Trophoblast cell (in vitro differentiated cells and primary cell): ENCODE measurements around the gene CCDC78.
A peak's percentile ranks its signal among the peaks of the same experiment; 100 is the strongest.

Experiments
- DNase-seq, 2 donors: peaks; one replicate each; pipeline ENCODE4 v3.0.0-alpha.2; 2016
- H2AFZ ChIP-seq: 2 replicates; pipeline ENCODE4 v1.6.1; 2013; ENCODE audit warnings: low read length, moderate library complexity, mild to moderate bottlenecking; ENCODE audit not compliant: insufficient read depth, poor library complexity
- H2AK5ac ChIP-seq: 2 replicates; pipeline ENCODE4 v1.6.1; 2013; ENCODE audit warnings: mild to moderate bottlenecking, low read length
- H2BK120ac ChIP-seq: 2 replicates; pipeline ENCODE4 v1.6.1; 2013; ENCODE audit warnings: low read length, mild to moderate bottlenecking, moderate library complexity; ENCODE audit not compliant: insufficient read depth, poor library complexity
- H2BK12ac ChIP-seq: 2 replicates; pipeline ENCODE4 v1.6.1; 2013; ENCODE audit warnings: mild to moderate bottlenecking, low read length, moderate library complexity
- H2BK5ac ChIP-seq: 2 replicates; pipeline ENCODE4 v1.6.1; 2013; ENCODE audit warnings: low read length, low read depth, moderate library complexity, mild to moderate bottlenecking; ENCODE audit not compliant: poor library complexity
- H3K14ac ChIP-seq: 2 replicates; pipeline ENCODE4 v1.6.1; 2013; ENCODE audit warnings: mild to moderate bottlenecking, low read length
- H3K18ac ChIP-seq: 2 replicates; pipeline ENCODE4 v1.6.1; 2013; ENCODE audit warnings: mild to moderate bottlenecking, low read length
- H3K23ac ChIP-seq: 2 replicates; pipeline ENCODE4 v1.6.1; 2013; ENCODE audit warnings: low read length
- H3K27ac ChIP-seq: 2 replicates; pipeline ENCODE4 v1.5.1; 2013; ENCODE audit warnings: low read depth, mild to moderate bottlenecking, inconsistent platforms, low read length, moderate library complexity
- H3K27me3 ChIP-seq: 2 replicates; pipeline ENCODE4 v1.6.1; 2013; ENCODE audit warnings: inconsistent platforms, mild to moderate bottlenecking, low read length, moderate library complexity; ENCODE audit not compliant: insufficient read depth
- H3K36me3 ChIP-seq, 2 experiments: 1 replicate in 1 of 2; 2 replicates in 1 of 2; pipeline ENCODE4 v1.6.1; 2013; ENCODE audit warnings: low read length in 2 of 2, mild to moderate bottlenecking in 2 of 2, moderate library complexity in 1 of 2; ENCODE audit not compliant: insufficient read depth in 2 of 2, control insufficient read depth in 1 of 2
- H3K4ac ChIP-seq: 2 replicates; pipeline ENCODE4 v1.6.1; 2013; ENCODE audit warnings: low read depth, mild to moderate bottlenecking, low read length, moderate library complexity
- H3K4me1 ChIP-seq, 2 experiments: 1 replicate in 1 of 2; 2 replicates in 1 of 2; pipeline ENCODE4 v1.6.1; 2013; ENCODE audit warnings: low read length in 2 of 2, mild to moderate bottlenecking in 2 of 2, moderate library complexity in 1 of 2; ENCODE audit not compliant: insufficient read depth in 2 of 2, control insufficient read depth in 1 of 2
- H3K4me2 ChIP-seq: 2 replicates; pipeline ENCODE4 v1.6.1; 2013; ENCODE audit warnings: inconsistent platforms, mild to moderate bottlenecking, low read length, moderate library complexity
- H3K4me3 ChIP-seq: 2 replicates; pipeline ENCODE4 v1.5.1; 2013; ENCODE audit warnings: mild to moderate bottlenecking, low read depth, low read length, inconsistent platforms
- H3K79me1 ChIP-seq: one replicate; pipeline ENCODE4 v1.6.1; 2013; ENCODE audit warnings: low read length
- H3K79me2 ChIP-seq: 2 replicates; pipeline ENCODE4 v1.6.1; 2013; ENCODE audit warnings: low read length, mild to moderate bottlenecking; ENCODE audit not compliant: control insufficient read depth, insufficient read depth, poor library complexity
- H3K9ac ChIP-seq: 2 replicates; pipeline ENCODE4 v1.6.1; 2013; ENCODE audit warnings: mild to moderate bottlenecking, low read length
- H3K9me3 ChIP-seq: 2 replicates; pipeline ENCODE4 v1.6.1; 2013; ENCODE audit warnings: low read depth, mild to moderate bottlenecking, control low read depth, inconsistent platforms, low read length; ENCODE audit not compliant: insufficient read depth
- H4K12ac ChIP-seq: 2 replicates; pipeline ENCODE4 v1.6.1; 2013; ENCODE audit warnings: low read depth, mild to moderate bottlenecking, low read length, moderate library complexity
- H4K8ac ChIP-seq: 2 replicates; pipeline ENCODE4 v1.6.1; 2013; ENCODE audit warnings: low read depth, mild to moderate bottlenecking, low read length, moderate library complexity
- H4K91ac ChIP-seq: one replicate; pipeline ENCODE4 v1.6.1; 2013; ENCODE audit warnings: low read depth, mild to moderate bottlenecking, low read length, moderate library complexity
- WGBS: extraction: QIAGEN DNeasy Blood & Tissue Kit; methylation state at CpG from one replicate; pipeline ENCODE4 v1.1.7; 2013; ENCODE audit warnings: missing lambda C conversion rate; ENCODE audit not compliant: insufficient read length, insufficient coverage; ENCODE audit errors: extremely low coverage; 5-methylcytosine and 5-hydroxymethylcytosine counted together

CCDC78 gene

GRCh38 chr16:702341-702740 lies 23.9 kb downstream of the CCDC78 start:
- no CpG with 5 or more reads among the region's 19 CpGs for WGBS
- Histone ChIP-seq H3K4ac (no peak overlapping the region), H4K12ac (no peak overlapping the region), H3K18ac (no peak overlapping the region), H2BK12ac (no peak overlapping the region), H3K9ac (no peak overlapping the region), H3K4me1 (peaks cover 0 to 2% of the 10 kb centered on the region in 2 experiments), H4K91ac (no peak overlapping the region), H2BK120ac (no peak overlapping the region), H3K79me1 (no peaks in the 10 kb centered on the region), H3K4me2 (no peak overlapping the region), H3K4me3 (no peak overlapping the region), H3K27me3 (peaks cover 51% of the 10 kb centered on the region), H2AK5ac (no peak overlapping the region), H3K79me2 (no peaks in the 10 kb centered on the region), H4K8ac (no peak overlapping the region), H3K36me3 (no peaks in the 10 kb centered on the region), H3K9me3 (peaks cover 8% of the 10 kb centered on the region), H3K23ac (no peak overlapping the region), H2AFZ (no peak overlapping the region), H3K14ac (no peak overlapping the region), H3K27ac (no peak overlapping the region), H2BK5ac (no peak overlapping the region)
- no peak for DNase-seq

GRCh38 chr16:700684-701584 lies 25.3 kb downstream of the CCDC78 start:
- WGBS: no CpG with 5 or more reads among the region's 76 CpGs

GRCh38 chr16:698911-699671 lies 27.2 kb downstream of the CCDC78 start:
- no peak overlapping the region for H3K4me3 ChIP-seq
- WGBS: no CpG with 5 or more reads among the region's 19 CpGs
- H2AK5ac ChIP-seq: no peak overlapping the region
- H2BK5ac ChIP-seq: no peak overlapping the region
- H3K18ac ChIP-seq: no peak overlapping the region
- no peak overlapping the region for H3K27ac ChIP-seq
- H2AFZ ChIP-seq: no peak overlapping the region
- no peak overlapping the region for H2BK120ac ChIP-seq
- no peak overlapping the region for H3K23ac ChIP-seq
- H3K4me1 ChIP-seq: peaks cover 3 to 7% of the 10 kb centered on the region in 2 experiments
- no peak for DNase-seq
- H3K9ac ChIP-seq: no peak overlapping the region
- peaks cover 11% of the 10 kb centered on the region for H3K9me3 ChIP-seq
- no peak overlapping the region for H4K8ac ChIP-seq
- H3K36me3 ChIP-seq: no peaks in the 10 kb centered on the region
- H3K4me2 ChIP-seq: no peak overlapping the region
- H4K91ac ChIP-seq: no peak overlapping the region
- H2BK12ac ChIP-seq: no peak overlapping the region
- H3K79me1 ChIP-seq: no peaks in the 10 kb centered on the region
- H3K14ac ChIP-seq: no peak overlapping the region
- H3K27me3 ChIP-seq: peaks cover 48% of the 10 kb centered on the region
- H4K12ac ChIP-seq: no peak overlapping the region
- H3K4ac ChIP-seq: no peak overlapping the region
- no peaks in the 10 kb centered on the region for H3K79me2 ChIP-seq

More at GRCh38 chr16:700684-701584, 25.3 kb downstream of the CCDC78 start:
- H3K4me1 ChIP-seq: peaks cover 0 to 2% of the 10 kb centered on the region in 2 experiments
- no peak overlapping the region for H3K4ac ChIP-seq
- H3K9ac ChIP-seq: no peak overlapping the region
- H2BK12ac ChIP-seq: no peak overlapping the region
- H2AK5ac ChIP-seq: no peak overlapping the region
- DNase-seq: peak in 1 of 2 donors; percentile 58
- no peaks in the 10 kb centered on the region for H3K79me2 ChIP-seq
- peaks cover 43% of the 10 kb centered on the region for H3K27me3 ChIP-seq
- H2AFZ ChIP-seq: no peak overlapping the region
- no peak overlapping the region for H4K91ac ChIP-seq
- H2BK5ac ChIP-seq: no peak overlapping the region
- H3K4me3 ChIP-seq: no peak overlapping the region
- no peak overlapping the region for H2BK120ac ChIP-seq
- H3K36me3 ChIP-seq: no peaks in the 10 kb centered on the region
- no peak overlapping the region for H4K12ac ChIP-seq
- H3K18ac ChIP-seq: no peak overlapping the region
- H3K9me3 ChIP-seq: peaks cover 2% of the 10 kb centered on the region
- H3K4me2 ChIP-seq: no peak overlapping the region
- H3K14ac ChIP-seq: no peak overlapping the region
- no peak overlapping the region for H3K27ac ChIP-seq
- H4K8ac ChIP-seq: no peak overlapping the region
- H3K79me1 ChIP-seq: no peaks in the 10 kb centered on the region
- no peak overlapping the region for H3K23ac ChIP-seq

GRCh38 chr16:695355-696089 lies 30.7 kb downstream of the CCDC78 start:
- no CpG with 5 or more reads among the region's 71 CpGs for WGBS
- H4K91ac ChIP-seq: no peak overlapping the region

More at GRCh38 chr16:695355-696089, 30.7 kb downstream of the CCDC78 start:
- peaks cover 14% of the 10 kb centered on the region for H3K9me3 ChIP-seq
- no peak overlapping the region for H3K23ac ChIP-seq
- peak; percentile 44 to 57 for DNase-seq
- no peak overlapping the region for H2AFZ ChIP-seq
- no peaks in the 10 kb centered on the region for H3K36me3 ChIP-seq
- H3K4me1 ChIP-seq: peaks cover 5 to 12% of the 10 kb centered on the region in 2 experiments
- H3K9ac ChIP-seq: no peak overlapping the region
- no peak overlapping the region for H4K12ac ChIP-seq
- H2BK120ac ChIP-seq: no peak overlapping the region
- no peaks in the 10 kb centered on the region for H3K79me2 ChIP-seq
- H3K27me3 ChIP-seq: peaks cover 37% of the 10 kb centered on the region
- H2AK5ac ChIP-seq: no peak overlapping the region
- H3K79me1 ChIP-seq: no peaks in the 10 kb centered on the region
- no peak overlapping the region for H3K18ac ChIP-seq
- no peak overlapping the region for H3K4ac ChIP-seq
- no peak overlapping the region for H2BK5ac ChIP-seq
- H4K8ac ChIP-seq: no peak overlapping the region
- H3K4me2 ChIP-seq: no peak overlapping the region
- H2BK12ac ChIP-seq: no peak overlapping the region
- peak overlapping the region; percentile 55 for H3K4me3 ChIP-seq
- no peak overlapping the region for H3K27ac ChIP-seq
- H3K14ac ChIP-seq: no peak overlapping the region
